Tibial nerve (tissue), 3 donors: Measurements from ENCODE around the gene SPSB4.

Experiments
- CTCF ChIP-seq, 5 experiments: fragments of 200-600 bp in 3 of 5; fragments of 450-650 bp in 2 of 5; sonication (generic) in 3 of 5; IDR thresholded peaks; one replicate each; pipeline ENCODE4 v1.5.1; 2016 to 2019; ENCODE audit warnings: antibody characterized with exemption in 5 of 5, mild to moderate bottlenecking in 3 of 5, moderate library complexity in 2 of 5
- POLR2A ChIP-seq, 2 donors: fragments of 450-650 bp; IDR thresholded peaks; one replicate each; pipeline ENCODE4 v1.6.1; 2017; ENCODE audit warnings: antibody characterized with exemption in 2 of 2, mild to moderate bottlenecking in 2 of 2, moderate library complexity in 2 of 2

DNA sequence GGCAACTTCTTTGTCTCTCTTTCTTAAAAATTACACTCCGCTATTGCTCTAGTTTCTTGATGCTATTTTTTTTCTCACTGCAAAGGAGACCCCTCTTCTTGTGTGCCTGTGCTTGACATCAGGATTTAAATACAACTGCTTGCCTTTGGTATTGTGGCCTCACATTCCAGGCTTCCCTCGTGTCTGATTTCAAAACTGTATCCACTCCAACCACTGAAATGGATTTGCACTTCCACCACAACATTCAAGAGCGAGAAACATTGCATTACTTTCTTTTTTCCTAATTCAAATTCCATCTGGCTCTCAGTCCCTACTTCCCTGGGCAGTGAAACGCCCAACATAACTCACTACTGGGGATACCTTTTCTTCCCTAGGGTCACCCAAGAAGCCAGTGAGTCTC is 130.0 kb downstream of the SPSB4 start:
- TF ChIP-seq CTCF (IDR thresholded peaks at IDR 0.05) (no peak), POLR2A (IDR thresholded peaks at IDR 0.05) (no peak)
